NCI-H1417 treated with DMSO at 0.1 percent for 48 hours (cell line): Measurements from ENCODE around the gene RFX2.
A peak's percentile ranks its signal among the peaks of the same experiment; 100 is the strongest.
"Not testable (repeated sequence)": the region's sequence is repeated elsewhere in the genome, so short reads cannot be mapped to it uniquely, and the experiment has no call there.

ENCODE experiments used
- DNase-seq: peaks from one replicate; lab custom pipeline; 2025; lab: John Stamatoyannopoulos, UW

The RFX2 gene

DNA sequence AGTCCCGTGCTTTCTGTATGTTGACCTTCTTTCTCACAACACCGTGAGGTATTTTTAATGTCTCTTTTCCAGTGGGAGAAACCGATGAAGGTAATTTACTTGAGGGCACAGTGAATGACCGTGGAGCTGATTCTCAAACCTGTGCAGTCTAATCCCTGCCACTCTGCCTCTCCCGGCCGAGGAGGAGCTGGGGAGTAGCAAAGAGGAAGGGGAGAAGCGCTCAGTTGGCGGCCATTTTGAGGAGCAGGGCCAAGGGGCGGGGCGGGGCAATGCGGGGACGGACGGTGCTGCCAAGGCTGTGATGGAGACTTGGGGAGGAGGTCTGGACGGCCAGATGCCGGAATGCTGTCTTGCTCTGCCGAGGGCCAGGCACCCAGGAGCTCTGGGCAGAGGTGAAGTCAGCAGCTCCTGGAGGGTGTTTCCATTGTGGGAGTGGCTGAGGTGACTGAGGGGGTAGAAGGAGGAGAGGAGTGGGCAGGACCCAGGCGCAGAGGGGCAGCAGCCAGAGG is 120.0 kb downstream of the RFX2 start:
- DNase-seq: no peak

GRCh38 chr19:5989388-5990074 is 120.8 kb downstream of the RFX2 start:
- DNase-seq: no peak

DNA sequence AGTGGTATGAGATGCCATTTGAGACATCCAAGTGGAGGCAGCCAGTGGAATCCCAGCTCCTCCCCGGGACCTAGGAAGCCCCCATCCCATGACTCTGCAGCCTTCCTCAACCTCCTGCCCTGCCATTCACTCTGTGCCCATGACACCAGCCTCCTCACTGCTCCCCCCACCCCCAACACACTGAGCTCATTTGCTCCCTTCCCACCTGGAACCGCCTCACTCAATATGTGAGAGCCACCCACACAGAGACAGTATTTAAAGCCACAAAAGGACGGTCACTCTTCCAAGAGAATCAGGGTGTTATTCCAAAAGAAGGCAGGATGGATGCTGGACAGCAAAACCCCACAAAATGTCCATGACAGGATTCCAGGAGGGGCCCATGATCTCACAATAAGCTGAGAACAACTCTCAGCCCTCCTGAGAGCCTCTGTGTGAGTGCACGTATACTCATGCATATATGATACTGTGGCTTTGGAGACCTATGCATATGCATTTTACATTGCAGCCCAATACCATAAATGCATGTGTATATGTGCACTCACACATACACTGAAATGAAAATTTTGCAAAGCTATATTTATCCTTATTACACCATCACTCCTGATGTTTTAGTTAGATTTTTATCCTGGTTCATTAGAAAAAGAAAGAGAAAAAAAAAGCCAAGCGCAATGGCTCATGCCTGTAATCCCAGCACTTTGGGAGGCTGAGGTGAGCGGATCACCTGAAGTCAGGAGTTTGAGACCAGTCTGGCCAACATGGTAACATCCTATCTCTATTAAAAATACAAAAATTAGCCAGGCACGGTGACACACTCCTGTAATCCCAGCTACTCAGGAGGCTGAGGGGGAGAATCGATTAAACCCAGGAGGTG is 121.5 kb downstream of the RFX2 start:
- no peak for DNase-seq

DNA sequence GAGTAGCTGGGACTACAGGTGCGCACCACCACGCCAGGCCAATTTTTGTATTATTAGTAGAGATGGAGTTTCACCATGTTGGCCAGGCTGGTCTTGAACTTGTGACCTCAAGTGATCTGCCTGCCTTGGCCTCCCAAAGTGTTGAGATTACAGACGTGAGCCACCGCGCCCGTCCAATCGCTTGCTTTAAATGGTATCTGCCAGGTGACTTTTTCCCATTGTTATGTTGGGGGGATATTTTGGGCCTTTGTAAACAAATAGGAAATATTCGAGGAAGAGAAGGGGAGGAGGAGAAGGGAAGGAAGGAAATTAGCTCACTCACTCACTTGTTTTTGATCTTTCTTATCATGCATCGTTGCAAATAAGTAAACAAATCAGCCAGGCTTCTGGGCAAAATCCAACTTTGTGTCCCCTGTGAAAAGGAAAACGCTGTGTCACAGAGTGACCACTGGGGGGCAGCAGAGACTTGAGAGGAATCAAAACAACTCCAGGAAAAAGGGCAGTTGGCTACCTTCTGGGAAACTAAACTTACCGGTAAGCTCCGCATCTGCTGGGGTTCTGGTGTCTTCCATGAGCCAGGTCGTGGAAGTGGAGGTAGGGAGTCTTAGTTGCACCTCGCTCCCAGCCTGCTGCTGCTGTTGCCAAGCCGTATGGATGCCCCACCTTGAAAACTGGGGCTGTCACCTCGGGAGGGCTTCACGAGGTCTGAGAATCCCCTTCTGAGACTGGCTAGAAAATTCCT is 123.1 kb downstream of the RFX2 start:
- DNase-seq: peak; percentile 65

- DNase-seq: not testable (repeated sequence)
Observed at GRCh38 chr19:5985837-5986236, 124.5 kb downstream of the RFX2 start.

- DNase-seq: no peak
Observed at GRCh38 chr19:5985098-5985783, 125.1 kb downstream of the RFX2 start.

GRCh38 chr19:5984600-5984999 is 125.7 kb downstream of the RFX2 start:
- no peak for DNase-seq

DNA sequence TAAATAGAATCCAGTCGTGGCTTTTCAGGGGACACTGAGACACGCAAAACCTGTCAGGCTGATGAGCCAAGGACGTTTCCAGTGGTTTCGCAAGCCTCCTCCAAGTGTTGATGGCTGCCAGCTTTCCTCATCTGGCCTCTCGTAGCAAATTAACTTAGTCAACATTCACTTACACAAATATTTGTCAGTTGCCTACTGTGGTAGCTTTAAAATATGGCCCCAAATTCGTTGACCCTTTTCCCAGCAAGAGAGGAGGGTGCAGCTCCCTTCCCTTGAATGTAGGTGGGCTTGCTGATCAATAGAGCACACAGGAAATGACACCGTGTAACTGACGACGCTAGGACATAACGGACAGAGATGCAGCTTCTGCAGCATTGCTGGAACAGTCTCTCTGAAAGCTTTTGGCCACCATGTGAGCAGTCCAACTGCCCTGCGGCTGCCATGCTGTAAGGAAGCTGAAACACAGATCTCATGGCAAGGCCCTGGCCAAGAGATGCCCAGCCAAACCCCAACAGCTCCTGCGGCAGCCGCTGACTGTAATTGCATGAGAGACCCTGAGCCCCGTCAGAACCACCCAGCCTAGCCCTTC is 126.8 kb downstream of the RFX2 start:
- DNase-seq: no peak

GRCh38 chr19:5978606-5979552 is 131.4 kb downstream of the RFX2 start:
- no peak for DNase-seq

DNA sequence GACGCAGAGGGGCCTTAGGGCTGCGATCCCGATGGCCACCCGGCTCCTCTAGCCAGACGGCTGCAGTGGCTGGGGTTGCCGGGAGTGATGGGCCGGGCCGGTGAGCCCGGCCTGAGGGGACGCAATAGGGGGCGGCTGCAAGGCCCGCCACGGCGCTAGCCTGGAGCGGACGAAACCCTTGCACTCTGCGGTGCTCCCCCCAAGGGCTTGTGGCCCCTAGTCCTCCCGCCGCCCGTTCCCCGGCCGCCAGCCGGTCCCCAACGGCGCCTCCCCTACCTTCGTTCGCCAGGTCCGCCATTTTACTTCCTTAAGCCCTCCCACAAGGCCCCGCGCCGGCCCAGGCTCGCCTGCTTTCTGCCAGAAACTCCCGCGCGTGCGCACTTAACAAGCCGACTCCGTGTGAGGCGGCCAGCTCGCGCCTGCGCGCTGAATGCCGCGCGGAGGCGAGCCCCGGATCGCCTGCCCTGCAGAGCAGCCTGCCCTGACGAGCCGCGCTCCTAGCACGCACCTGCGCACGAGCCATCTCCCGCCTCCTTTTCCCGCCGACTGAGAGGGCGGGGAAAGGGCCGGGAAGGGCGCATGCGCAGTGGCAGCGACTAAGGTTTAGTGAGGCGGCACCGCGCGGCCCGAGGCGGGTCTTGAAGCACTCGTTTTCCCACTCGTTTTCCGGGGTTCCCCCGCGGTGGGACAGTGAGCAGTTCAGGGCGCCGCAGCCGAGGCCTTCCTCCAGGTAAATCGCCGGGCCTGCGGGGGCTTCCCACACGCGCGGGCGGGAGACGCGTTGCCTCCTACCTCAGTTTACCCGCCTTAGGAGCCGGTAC is 132.3 kb downstream of the RFX2 start, which contains the start of gene RANBP3:
Gene RANBP3 (minus strand): TSS at position 356 of the 821 bp plus-strand sequence. CDS start 58 bp downstream, at position 298.
- peak; percentile 95 for DNase-seq

DNA sequence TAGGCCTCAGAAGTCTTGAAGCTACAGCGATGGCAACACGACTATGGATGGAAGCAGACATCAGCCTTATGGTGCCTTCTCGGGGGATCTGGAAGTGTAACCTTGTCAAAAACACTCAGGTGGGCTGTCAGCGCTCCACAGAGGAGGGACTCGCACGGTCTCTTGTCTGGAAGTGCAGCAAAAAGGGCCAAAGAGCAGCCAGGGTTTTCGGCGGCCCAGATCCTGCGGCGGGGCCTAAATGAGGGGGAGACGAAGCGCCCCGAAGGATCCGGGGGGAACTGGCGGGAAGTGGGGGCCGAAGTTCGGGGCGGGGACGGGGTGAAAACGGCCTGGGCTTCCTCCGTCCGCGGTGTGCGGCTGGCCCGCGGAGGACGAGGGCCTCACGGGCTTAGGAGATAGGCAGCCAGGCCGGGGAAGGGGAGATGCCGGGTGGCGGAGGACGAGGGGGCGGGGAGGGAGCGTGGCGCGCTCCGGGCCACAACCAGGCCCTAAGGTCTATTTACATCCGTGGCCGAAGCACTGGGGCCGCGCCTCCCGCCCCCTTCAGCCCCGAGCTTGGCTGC is 133.0 kb downstream of the RFX2 start:
- DNase-seq: no peak

DNA sequence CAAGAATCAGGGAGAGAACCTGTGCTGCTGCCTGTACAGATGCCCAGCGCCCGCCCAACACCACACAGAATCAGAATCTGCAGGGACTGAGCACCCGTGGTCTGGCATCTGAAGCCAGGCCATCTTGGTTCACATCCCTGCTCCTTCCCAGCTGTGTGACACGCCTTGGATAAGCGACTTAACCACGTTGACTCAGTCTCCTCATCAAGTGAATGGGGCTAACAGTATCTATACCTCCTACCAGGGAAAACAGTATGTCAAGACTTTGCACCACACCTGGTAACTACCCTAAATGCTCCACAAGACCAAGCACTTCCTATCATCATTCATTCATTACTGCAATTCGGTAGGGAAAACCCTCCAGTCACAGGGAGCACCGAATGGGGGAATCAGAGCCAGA is 133.5 kb downstream of the RFX2 start:
- DNase-seq: no peak

DNA sequence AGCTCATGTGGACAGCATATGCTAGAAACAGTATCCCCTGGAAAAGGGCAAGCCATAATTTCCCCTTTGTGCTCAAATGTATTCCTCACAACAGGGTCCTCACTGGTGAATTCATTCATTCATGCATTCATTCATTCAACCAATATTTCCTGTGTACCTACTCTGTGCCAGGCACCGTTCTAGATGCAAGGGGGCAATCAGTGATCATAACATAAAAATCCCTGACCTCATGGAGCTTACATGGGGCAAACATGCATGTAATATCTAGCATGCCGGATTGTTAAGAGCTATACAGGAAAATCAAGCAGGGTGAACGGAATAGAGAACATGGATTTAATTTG is 134.9 kb downstream of the RFX2 start:
- DNase-seq: no peak

DNA sequence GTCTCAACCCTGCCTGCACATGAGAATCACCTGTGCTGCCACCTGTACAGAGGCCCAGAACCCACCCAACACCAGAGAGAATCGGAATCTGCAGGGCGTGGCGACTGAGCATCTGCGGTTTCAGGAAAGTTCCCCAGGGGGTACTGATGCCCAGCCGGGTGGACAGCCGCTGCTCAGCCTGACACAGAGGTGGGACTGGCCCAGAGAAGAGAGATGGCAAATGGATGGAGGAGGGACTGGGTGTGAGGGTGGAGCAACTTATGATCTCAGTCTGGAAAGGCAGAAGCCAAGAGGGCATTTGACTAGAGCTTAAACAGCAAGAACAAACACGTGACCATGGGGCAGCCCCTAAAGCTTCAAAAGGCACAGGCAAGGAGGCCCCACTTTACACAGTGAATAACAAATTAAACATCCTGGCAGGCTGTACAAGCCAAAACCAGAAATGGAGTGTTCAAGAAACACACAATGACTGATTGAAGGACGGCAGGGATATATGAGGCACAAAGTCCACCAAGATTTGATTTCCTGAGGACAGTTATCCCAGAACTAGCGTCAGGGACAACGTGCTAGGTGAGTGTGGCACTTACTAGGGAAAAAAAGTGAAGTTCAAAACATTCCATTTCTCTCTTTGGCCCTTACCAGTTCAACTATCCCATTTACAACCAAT is 135.4 kb downstream of the RFX2 start:
- DNase-seq: no peak

DNA sequence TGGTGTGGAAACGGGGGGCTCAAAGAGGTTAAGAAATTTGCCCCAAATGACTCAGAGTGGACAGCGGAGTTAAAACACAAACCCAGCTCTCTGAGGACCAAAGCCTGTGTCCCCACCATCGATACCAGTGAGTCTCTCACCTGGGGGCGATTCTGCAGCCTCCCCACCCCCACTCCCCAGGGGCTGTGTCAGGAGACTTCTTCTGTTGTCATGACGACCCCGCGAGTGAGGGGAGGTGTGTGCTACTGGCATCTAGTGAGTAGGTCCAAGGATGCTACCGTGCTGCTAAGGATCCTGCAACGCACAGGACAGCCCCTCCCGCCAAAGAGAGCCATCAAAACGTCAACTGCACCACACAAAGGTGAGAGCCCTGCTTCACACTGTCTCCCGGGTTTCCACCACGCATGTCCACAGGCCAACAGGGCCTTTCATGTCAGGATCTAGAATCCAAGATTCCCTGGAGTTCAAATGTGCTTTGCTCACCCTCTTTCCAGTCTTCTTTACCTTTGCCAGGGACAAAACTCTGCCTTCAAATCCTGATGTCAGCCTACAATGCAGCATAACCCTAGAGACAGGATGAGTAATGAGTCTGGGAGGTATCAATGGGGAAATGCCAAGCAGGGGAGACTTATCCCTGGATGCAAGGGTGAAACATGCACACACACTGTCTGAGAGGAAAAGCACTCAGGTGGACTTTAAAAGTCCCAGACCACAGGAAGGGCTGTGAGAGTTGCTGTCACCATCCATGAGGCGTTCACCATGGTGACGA is 136.2 kb downstream of the RFX2 start:
- DNase-seq: no peak

GRCh38 chr19:5973376-5973775 is 136.9 kb downstream of the RFX2 start:
- no peak for DNase-seq

DNA sequence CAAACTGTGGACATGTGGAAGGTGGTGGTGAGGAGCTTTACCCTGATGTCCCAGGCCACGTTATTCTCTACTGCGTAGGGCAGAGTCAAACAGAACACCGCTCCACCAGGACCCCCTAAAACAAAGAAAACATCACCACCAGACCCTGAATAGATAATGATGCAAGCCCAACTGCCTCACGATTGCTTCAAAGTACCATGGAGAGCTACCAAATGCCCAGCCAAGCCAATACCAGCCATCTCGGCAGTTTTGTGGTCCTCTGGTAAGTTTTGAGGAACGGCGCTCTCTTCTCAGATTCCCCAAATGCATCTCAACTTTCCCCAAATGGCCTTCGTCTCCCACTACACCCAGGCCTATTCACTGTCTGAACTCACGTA is 138.0 kb downstream of the RFX2 start:
- no peak for DNase-seq
